Measurements from ENCODE around the gene MYLIP.

Gene MYLIP

DNA sequence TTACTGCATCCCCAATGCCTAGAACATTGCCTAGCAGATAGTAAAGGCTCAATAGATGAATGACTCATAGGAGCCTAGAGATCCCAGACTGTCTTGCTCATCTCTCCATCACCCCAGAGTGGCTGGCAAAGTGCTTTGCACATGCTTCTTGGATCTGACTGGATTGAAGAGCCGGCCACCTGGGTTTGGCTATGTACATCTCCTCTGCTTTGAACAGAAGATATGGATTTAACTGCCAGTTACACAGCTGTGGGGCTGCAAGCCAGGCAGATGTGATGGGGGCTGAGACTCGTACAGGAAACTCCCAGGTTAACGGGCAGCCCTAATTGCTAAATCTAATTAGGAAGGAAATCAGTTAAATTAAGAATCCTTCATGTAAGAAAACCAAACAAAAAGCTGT is 28.6 kb downstream of the MYLIP start:
- H3K27me3 ChIP-seq (ENCODE audit: insufficient read depth, low read length) = no peaks in the 10 kb centered on the region
- no peak overlapping the region for H3K4me3 ChIP-seq (ENCODE audit: low read length)
- no peaks in the 10 kb centered on the region for H3K4me1 ChIP-seq (ENCODE audit: insufficient read depth, low read length)
- H2AFZ ChIP-seq (ENCODE audit: low read depth, low read length) = no peak overlapping the region
- H3K36me3 ChIP-seq (ENCODE audit: insufficient read depth, low read length) = no peaks in the 10 kb centered on the region
- H3K9me3 ChIP-seq (ENCODE audit: low read length) = no peaks in the 10 kb centered on the region

DNA sequence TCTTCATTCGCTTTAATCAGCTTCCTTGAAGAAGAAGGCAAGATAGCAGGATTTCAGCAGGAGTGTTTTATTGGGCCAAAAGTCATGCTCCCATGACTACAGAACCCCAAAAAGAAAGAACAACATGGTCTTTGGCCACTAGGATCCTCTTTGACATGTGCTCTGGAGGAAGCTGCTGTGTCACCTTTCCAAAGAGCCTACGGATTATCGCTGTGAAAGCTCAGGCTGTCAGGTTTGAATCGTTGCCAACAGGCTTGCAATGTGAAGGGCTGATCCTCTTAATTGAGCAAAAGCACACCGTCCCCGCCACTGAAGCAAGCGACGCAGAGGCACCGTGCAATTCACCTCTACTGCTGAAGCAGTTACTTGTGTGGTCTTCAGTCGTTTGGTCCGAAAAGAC is 29.0 kb downstream of the MYLIP start:
- Histone ChIP-seq H3K4me1 (ENCODE audit: insufficient read depth, low read length) (no peaks in the 10 kb centered on the region), H3K36me3 (ENCODE audit: insufficient read depth, low read length) (no peaks in the 10 kb centered on the region), H2AFZ (ENCODE audit: low read depth, low read length) (no peak overlapping the region), H3K4me3 (ENCODE audit: low read length) (no peak overlapping the region), H3K27me3 (ENCODE audit: insufficient read depth, low read length) (no peaks in the 10 kb centered on the region), H3K9me3 (ENCODE audit: low read length) (no peaks in the 10 kb centered on the region)

DNA sequence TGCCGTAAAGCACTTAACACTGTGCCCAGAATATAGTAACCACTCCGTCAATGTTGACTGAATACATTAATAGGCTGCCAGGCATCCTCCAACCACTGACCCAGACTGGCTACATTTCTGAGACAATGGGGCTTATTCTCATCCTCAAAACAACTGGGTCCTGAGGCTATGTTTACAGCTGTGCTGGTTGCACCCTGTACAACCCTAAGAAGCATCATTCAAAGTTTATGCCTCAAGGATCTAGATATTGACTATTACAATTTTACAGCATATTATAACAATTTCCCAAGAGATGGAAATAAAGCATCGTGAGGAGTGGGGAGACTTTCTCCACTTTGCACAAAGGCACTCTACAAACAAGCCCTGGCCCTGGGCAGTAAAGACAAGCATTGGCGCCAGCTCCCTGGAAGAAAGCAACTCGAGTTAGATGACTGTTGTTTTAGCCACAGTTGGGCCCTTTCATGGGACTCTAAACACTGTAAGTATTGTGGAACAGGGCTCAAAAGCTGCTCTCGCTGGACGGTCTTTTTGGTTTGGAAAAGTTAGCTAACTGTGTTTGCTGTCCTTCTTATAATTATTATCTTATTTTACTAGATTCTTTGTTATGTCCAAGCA is 30.2 kb downstream of the MYLIP start:
- H3K4me1 ChIP-seq (ENCODE audit: insufficient read depth, low read length) = no peaks in the 10 kb centered on the region
- H3K9me3 ChIP-seq (ENCODE audit: low read length) = no peaks in the 10 kb centered on the region
- no peaks in the 10 kb centered on the region for H3K36me3 ChIP-seq (ENCODE audit: insufficient read depth, low read length)
- H3K27me3 ChIP-seq (ENCODE audit: insufficient read depth, low read length) = no peaks in the 10 kb centered on the region
- H3K4me3 ChIP-seq (ENCODE audit: low read length) = no peak overlapping the region
- no peak overlapping the region for H2AFZ ChIP-seq (ENCODE audit: low read depth, low read length)

DNA sequence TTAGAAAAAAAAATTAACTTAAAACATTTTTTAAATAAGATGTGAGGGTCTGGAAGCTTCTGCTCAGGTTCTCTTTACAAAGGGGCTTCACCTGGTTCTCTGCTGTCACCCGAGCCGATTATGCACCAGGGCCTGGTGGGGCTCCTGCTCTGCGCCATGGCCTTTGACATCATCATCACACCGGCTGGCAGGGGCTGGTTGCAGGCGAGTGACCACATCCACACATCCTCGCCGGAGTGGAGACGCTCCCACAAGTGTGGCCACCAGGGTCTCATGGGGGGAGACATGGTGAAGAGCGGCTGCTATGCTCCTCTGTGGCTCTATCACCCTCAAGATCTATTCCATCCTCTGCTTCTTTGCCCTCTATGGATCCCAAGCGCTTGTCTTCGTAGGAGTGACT is 31.9 kb downstream of the MYLIP start:
- Histone ChIP-seq H2AFZ (ENCODE audit: low read depth, low read length) (no peak overlapping the region), H3K4me3 (ENCODE audit: low read length) (no peak overlapping the region), H3K27me3 (ENCODE audit: insufficient read depth, low read length) (no peaks in the 10 kb centered on the region), H3K36me3 (ENCODE audit: insufficient read depth, low read length) (no peaks in the 10 kb centered on the region), H3K9me3 (ENCODE audit: low read length) (no peaks in the 10 kb centered on the region), H3K4me1 (ENCODE audit: insufficient read depth, low read length) (no peaks in the 10 kb centered on the region)

DNA sequence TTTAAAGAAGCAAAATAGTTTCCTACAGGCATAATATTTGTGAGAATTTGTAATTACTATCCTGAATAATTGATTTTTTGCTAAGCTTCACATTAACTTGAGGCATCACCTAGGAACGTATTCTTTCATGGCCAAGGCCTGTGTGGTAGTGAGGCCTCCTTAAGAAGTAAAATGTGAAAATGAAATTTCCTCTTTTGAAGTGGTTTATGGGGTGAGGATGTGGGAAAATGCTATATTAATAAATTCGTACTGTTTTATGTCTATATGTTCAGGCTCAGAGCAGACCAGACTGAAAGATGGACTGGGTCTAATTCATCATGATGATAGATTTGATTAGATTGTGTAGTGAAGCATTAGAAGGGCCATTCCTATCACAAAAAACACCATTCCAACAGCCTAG is 33.1 kb downstream of the MYLIP start:
- Histone ChIP-seq H3K9me3 (ENCODE audit: low read length) (no peaks in the 10 kb centered on the region), H3K4me3 (ENCODE audit: low read length) (no peak overlapping the region), H2AFZ (ENCODE audit: low read depth, low read length) (no peak overlapping the region)

DNA sequence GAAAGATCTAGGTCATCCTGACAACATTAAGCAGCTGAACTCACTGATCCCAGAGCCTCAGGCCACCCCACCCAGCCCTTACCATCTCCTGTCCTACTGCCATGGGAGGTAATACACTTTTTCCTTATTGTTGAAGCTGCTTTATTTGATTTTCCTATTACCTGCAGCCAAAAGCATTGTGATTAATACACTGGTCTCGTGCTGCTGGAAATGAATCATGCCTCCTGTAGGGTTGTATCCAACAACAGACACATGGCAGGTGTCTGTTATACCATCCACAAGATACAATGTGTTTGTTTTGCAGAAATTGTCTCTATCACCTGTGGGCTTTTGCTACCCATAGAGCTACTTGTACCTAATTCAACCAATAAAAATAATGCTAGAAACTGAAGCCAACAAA is 34.2 kb downstream of the MYLIP start:
- Histone ChIP-seq H3K36me3 (ENCODE audit: insufficient read depth, low read length) (no peaks in the 10 kb centered on the region), H3K4me1 (ENCODE audit: insufficient read depth, low read length) (no peaks in the 10 kb centered on the region), H2AFZ (ENCODE audit: low read depth, low read length) (no peak overlapping the region), H3K9me3 (ENCODE audit: low read length) (no peaks in the 10 kb centered on the region), H3K4me3 (ENCODE audit: low read length) (no peak overlapping the region), H3K27me3 (ENCODE audit: insufficient read depth, low read length) (no peaks in the 10 kb centered on the region)

More for the DNA sequence above, 33.1 kb downstream of the MYLIP start:
- Histone ChIP-seq H3K4me1 (ENCODE audit: insufficient read depth, low read length) (no peaks in the 10 kb centered on the region), H3K36me3 (ENCODE audit: insufficient read depth, low read length) (no peaks in the 10 kb centered on the region), H3K27me3 (ENCODE audit: insufficient read depth, low read length) (no peaks in the 10 kb centered on the region)

DNA sequence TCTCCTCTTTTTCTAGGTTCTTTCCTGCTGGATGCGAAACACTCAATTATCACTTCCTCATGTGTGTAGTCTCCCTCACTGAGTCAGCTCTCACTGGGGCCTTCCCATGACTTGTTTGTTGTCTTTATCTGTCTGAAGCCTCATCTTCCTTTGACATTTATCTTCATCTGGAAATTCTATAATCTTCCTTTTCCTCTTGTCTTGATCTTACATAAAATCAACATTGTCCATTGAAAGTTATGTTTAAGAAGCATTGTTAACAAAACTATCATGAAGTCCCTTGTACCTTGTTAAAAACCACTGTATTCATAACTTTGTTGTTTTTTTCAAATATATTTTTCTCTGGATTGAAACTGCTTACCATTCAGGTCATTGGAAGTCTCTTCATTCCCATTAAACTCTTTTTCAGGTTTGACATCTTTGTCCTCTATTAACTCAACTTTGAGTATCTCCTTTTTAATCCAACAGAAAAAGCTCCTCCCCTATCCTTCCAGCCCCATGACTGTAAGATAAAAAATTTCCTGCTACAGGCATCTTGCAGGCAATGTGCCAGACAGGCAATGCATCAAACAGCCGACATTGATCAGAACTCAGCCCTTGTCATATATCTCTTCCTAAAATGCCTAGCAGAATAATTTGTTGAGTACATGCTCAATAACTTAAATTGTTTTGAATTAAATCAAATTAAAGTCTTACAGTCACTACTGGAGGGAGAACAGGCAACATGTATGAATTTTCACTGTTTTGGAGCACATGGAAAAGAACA is 34.8 kb downstream of the MYLIP start:
- no peak overlapping the region for H2AFZ ChIP-seq (ENCODE audit: low read depth, low read length)
- no peaks in the 10 kb centered on the region for H3K4me1 ChIP-seq (ENCODE audit: insufficient read depth, low read length)
- no peak overlapping the region for H3K4me3 ChIP-seq (ENCODE audit: low read length)
- H3K9me3 ChIP-seq (ENCODE audit: low read length) = no peaks in the 10 kb centered on the region
- H3K36me3 ChIP-seq (ENCODE audit: insufficient read depth, low read length) = no peaks in the 10 kb centered on the region
- no peaks in the 10 kb centered on the region for H3K27me3 ChIP-seq (ENCODE audit: insufficient read depth, low read length)

DNA sequence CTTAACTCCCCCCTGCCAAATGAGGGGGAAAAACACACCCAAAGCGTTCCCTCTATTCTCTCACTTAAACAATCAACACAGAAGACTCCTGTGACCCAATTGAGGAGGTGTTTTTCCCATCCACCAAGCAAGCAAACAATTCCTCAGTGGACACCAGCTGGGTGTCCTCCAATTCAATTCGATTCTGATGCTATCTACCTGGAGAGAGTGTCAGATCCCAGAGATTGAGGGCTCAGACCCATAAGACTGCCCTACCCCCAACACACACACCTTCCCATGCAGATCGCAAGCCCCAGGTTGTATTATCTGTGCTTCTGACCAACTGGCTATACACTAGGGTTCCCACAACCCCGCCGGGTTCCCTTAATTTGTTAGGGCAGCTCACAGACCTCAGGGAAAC is 36.8 kb downstream of the MYLIP start:
- no peaks in the 10 kb centered on the region for H3K9me3 ChIP-seq (ENCODE audit: low read length)
- H3K36me3 ChIP-seq (ENCODE audit: insufficient read depth, low read length) = no peaks in the 10 kb centered on the region
- no peak overlapping the region for H3K4me3 ChIP-seq (ENCODE audit: low read length)
- H3K27me3 ChIP-seq (ENCODE audit: insufficient read depth, low read length) = no peaks in the 10 kb centered on the region
- H3K4me1 ChIP-seq (ENCODE audit: insufficient read depth, low read length) = no peaks in the 10 kb centered on the region
- H2AFZ ChIP-seq (ENCODE audit: low read depth, low read length) = no peak overlapping the region

DNA sequence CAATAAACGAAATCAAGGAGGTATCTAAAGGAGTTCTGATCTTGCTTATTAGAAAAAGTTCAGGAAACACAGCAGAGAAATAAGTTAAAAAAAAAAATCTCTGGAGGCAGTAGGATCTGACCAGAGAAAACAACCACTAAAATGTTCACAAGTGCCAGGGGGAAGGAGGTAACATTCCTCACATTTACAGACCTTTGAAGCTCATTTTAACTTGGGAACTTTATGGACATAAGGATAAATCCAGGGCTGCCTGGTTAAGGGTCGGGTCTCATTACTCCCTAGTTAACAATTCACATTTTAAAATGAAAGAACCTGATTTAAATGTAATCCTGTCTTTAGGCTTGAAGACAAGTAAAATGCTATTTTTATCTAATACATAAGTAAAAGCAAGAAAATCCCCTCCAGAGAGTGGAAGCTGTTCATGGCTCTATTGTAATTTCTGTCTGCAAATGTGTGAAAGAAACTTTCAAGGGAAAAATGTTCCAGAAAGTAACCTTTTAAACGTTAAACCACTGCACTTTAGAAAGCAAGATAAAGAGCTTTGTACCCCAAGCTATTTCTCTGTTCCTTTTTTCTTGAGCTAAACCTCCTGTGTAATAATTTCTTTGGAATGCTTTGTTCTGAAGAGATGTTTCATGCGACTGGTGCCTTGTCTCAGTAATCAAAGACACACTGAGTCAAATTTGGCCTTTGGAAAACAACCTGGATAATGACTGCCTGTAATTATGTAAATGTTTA is 38.2 kb downstream of the MYLIP start:
- Histone ChIP-seq H3K4me3 (ENCODE audit: low read length) (no peak overlapping the region), H2AFZ (ENCODE audit: low read depth, low read length) (no peak overlapping the region), H3K36me3 (ENCODE audit: insufficient read depth, low read length) (no peaks in the 10 kb centered on the region), H3K9me3 (ENCODE audit: low read length) (no peaks in the 10 kb centered on the region), H3K27me3 (ENCODE audit: insufficient read depth, low read length) (peaks cover 3% of the 10 kb centered on the region), H3K4me1 (ENCODE audit: insufficient read depth, low read length) (no peaks in the 10 kb centered on the region)

DNA sequence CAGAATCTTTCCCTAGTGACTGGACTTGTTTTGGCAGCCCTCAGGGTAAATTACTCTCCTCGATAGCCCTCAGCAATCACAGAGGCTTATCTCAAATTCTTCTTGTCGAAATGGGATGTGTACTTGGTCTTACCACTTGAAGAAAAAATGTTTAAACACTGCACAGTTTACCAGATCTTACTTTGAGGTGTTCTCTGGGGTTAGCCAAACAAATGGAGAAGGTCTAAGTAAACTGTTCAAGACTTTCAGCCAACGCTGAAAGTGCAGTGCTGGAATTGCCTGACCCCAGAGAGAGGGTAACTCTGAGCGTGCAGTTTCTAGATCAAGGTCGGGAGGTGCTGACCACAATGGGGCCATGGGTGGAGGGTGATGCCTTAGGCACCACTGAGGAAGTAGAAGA is 39.2 kb downstream of the MYLIP start:
- no peak overlapping the region for H2AFZ ChIP-seq (ENCODE audit: low read depth, low read length)
- H3K36me3 ChIP-seq (ENCODE audit: insufficient read depth, low read length) = no peaks in the 10 kb centered on the region
- no peak overlapping the region for H3K4me3 ChIP-seq (ENCODE audit: low read length)
- peaks cover 3% of the 10 kb centered on the region for H3K27me3 ChIP-seq (ENCODE audit: insufficient read depth, low read length)
- no peaks in the 10 kb centered on the region for H3K4me1 ChIP-seq (ENCODE audit: insufficient read depth, low read length)
- H3K9me3 ChIP-seq (ENCODE audit: low read length) = no peaks in the 10 kb centered on the region

DNA sequence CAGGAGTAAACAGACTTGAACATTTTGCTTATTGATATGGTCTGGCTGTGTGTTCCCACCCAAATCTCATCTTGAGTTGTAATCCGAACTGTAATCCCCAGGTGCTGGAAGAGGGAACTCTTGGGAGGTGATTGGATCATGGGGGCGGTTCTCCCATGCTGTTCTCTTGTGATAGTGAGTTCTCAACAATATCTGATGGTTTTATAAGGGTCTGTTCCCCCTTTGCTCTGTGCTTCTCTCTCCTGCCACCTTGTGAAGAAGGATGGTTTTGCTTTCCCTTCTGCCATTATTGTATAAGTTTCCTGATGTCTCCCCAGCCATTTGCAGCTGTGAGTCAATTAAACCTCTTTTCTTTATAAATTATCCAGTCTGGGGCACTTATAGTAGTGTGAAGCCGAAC is 40.0 kb downstream of the MYLIP start:
- Histone ChIP-seq H3K36me3 (ENCODE audit: insufficient read depth, low read length) (no peaks in the 10 kb centered on the region), H3K4me1 (ENCODE audit: insufficient read depth, low read length) (no peaks in the 10 kb centered on the region)

DNA sequence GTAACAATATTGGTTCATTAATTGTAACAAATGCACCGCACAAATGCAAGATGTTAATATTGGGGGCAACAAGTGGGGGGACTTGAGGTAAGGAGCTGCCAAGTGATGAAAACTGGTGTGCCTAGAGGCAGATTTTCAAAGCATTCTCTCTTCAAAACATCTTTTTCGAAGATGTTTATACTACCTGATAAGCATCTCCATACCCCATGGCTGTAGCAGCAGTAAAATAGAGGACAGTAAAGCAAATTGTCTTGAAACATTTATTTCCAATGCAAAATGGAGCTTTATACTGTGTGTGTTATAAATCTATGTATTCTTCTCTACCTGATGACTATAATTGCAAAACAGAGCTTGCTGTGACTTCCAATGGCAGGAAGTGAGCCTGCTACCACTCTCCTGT is 42.5 kb downstream of the MYLIP start:
- H3K4me1 ChIP-seq (ENCODE audit: insufficient read depth, low read length) = peaks cover 4% of the 10 kb centered on the region
- peaks cover 16% of the 10 kb centered on the region for H3K27me3 ChIP-seq (ENCODE audit: insufficient read depth, low read length)
- no peaks in the 10 kb centered on the region for H3K9me3 ChIP-seq (ENCODE audit: low read length)
- H3K4me3 ChIP-seq (ENCODE audit: low read length) = no peak overlapping the region
- H2AFZ ChIP-seq (ENCODE audit: low read depth, low read length) = no peak overlapping the region
- no peaks in the 10 kb centered on the region for H3K36me3 ChIP-seq (ENCODE audit: insufficient read depth, low read length)

More for the DNA sequence above, 40.0 kb downstream of the MYLIP start:
- no peak overlapping the region for H3K4me3 ChIP-seq (ENCODE audit: low read length)
- peaks cover 6% of the 10 kb centered on the region for H3K27me3 ChIP-seq (ENCODE audit: insufficient read depth, low read length)
- H2AFZ ChIP-seq (ENCODE audit: low read depth, low read length) = no peak overlapping the region
- no peaks in the 10 kb centered on the region for H3K9me3 ChIP-seq (ENCODE audit: low read length)

DNA sequence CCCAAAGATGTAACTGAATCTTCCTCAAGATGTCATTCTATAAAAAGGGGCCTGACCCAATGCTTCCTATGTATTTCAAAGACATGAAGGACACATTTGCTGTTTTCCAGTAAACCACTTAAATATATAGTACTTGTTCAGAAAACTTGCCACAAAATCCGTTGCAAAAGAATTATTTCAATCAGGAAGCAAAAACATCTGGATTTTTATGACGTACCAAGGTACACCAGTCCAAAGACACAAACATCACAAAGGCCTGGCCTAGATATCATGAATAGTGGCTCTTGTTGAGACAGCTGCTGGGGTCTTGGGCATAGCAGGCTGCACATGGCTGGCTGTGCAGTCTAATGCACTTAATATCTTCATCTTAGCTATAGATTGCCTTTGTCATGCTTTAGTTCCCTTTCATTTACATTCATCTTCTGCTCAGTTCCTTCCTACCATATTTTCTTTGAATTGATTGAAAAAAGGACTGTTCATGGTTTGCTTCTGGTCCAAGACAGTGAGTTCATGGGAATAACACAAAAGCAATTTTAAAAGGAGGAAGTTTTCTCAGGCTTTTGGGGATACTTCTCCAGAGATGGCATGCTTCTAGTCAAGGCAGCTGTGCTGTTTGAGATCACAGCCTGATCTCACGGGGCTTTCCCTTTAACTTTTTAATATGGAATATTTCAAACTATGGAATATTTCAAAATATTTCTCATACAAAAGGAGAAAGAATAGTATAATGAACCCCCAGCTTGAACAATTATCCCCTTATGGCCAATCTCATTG is 44.5 kb downstream of the MYLIP start:
- Histone ChIP-seq H3K27me3 (ENCODE audit: insufficient read depth, low read length) (peaks cover 16% of the 10 kb centered on the region), H3K4me3 (ENCODE audit: low read length) (no peak overlapping the region), H3K4me1 (ENCODE audit: insufficient read depth, low read length) (peaks cover 4% of the 10 kb centered on the region), H2AFZ (ENCODE audit: low read depth, low read length) (no peak overlapping the region), H3K9me3 (ENCODE audit: low read length) (no peaks in the 10 kb centered on the region), H3K36me3 (ENCODE audit: insufficient read depth, low read length) (no peaks in the 10 kb centered on the region)

Data from neuron (in vitro differentiated cells).